ENCODE measurements around the gene GCNT2.

DNA sequence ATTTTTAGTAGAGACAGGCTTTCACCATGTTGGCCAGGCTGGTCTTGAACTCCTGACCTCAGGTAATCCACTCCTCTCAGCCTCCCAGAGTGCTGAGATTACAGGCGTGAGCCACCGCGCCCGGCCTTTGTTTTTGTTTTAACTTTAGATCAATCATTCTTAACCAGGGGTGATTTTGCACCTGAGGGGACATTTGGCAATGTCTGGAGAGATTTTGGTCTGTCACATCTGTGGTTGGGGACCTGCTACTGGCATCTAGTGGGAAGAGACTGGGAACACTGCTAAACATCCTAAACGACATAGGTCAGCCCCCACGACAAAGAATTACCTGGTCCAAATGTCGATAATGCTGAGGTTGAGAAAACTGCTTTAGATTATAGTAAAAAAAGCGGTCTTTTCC lies 91.0 kb downstream of the GCNT2 start:
- no peak for TF ChIP-seq POLR2A (IDR thresholded peaks at IDR 0.05)
- no peak for TF ChIP-seq CTCF (IDR thresholded peaks at IDR 0.05)
